ENCODE data around the gene SGMS1. TPM values are rescaled to one million over a fixed set of nuclear protein-coding genes. Genes with fewer than 3 reads are reported as not detected.

The SGMS1 gene
- total RNA-seq, 3 donors from 2014 or later (not counting 1 experiment from before 2014, with no cell fraction given) = 24.5 to 32.7 (median 30.4) TPM

DNA sequence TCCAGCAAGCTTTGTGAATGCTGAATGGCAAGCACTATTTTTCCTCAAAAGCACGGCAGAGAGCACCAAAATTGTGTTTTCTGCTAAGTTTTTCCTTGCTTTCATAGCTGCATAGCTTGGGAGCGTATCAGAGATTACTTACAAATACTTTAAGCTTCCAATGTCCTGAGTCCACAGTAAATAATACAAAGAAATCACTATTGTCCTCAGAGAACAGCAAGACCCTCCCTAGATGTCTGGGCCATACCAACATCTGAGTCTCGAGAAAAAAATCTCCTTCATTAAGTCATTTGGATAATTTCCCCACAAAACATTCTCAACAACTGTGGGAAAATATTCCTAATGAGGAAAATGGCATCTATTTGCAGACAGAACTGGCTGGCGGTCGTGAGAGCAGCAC lies 41.7 kb downstream of the SGMS1 start:
- WGBS (ENCODE audit: insufficient coverage) = 92% methylated on average over 5 of the region's 5 CpGs
- no peak overlapping the region for H3K4me3 Mint-ChIP-seq
- TF ChIP-seq, protein P1, sequence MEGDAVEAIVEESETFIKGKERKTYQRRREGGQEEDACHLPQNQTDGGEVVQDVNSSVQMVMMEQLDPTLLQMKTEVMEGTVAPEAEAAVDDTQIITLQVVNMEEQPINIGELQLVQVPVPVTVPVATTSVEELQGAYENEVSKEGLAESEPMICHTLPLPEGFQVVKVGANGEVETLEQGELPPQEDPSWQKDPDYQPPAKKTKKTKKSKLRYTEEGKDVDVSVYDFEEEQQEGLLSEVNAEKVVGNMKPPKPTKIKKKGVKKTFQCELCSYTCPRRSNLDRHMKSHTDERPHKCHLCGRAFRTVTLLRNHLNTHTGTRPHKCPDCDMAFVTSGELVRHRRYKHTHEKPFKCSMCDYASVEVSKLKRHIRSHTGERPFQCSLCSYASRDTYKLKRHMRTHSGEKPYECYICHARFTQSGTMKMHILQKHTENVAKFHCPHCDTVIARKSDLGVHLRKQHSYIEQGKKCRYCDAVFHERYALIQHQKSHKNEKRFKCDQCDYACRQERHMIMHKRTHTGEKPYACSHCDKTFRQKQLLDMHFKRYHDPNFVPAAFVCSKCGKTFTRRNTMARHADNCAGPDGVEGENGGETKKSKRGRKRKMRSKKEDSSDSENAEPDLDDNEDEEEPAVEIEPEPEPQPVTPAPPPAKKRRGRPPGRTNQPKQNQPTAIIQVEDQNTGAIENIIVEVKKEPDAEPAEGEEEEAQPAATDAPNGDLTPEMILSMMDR (IDR thresholded peaks at IDR 0.05) = no peak
- H3K9me3 Mint-ChIP-seq = no peaks in the 10 kb centered on the region
- no peak overlapping the region for H3K27ac ChIP-seq (ENCODE audit: low read length)
- ATAC-seq (no peak), DNase-seq (no peak)
- no peak overlapping the region for H3K27ac Mint-ChIP-seq
- no peaks in the 10 kb centered on the region for H3K36me3 Mint-ChIP-seq
- intact Hi-C loops (cut with micrococcal nuclease) = no loop called here
- H3K4me1 ChIP-seq (ENCODE audit: control insufficient read depth, insufficient read depth, low read length) = no peaks in the 10 kb centered on the region
- H3K27me3 ChIP-seq (ENCODE audit: control insufficient read depth, insufficient read depth, low read length) = no peaks in the 10 kb centered on the region
- H3K27me3 Mint-ChIP-seq (ENCODE audit: low read depth in 2 of 2) = no peaks in the 10 kb centered on the region
- H3K4me3 ChIP-seq (ENCODE audit: low read length) = no peak overlapping the region
- H3K4me1 Mint-ChIP-seq = peaks cover 45 to 49% of the 10 kb centered on the region in 2 donors
- no peaks in the 10 kb centered on the region for H3K9me3 ChIP-seq (ENCODE audit: control insufficient read depth, insufficient read depth, low read length)
- H3K36me3 ChIP-seq (ENCODE audit: control insufficient read depth, insufficient read depth, low read length) = peaks cover 4% of the 10 kb centered on the region

DNA sequence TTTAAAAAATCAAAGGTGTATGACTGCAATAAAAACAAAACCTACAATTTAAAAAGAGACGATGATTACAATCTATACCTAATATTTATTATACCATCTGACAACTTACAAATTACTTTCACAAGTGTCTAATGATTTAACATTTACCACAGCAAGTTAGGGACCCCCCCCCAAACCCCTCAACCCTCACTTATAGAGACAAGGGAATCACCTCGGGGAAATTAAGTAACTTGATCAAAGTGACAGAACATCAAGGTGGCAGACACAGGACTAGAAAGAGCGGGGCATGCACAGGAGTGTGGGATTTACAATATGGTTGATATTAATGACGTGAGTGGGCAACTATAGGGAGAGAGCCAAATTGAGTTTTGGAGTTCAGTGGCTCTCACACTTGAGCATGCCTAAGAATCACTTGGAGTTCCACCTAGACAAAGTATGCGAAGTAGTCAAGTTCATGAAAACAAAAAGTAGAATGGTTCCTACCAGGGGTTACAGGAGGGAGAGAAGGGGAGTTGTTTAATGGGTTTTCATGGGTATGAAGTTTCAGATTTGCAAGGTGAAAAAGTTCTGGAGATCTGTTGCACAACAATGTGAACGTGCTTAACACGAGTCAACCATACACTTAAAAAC lies 43.4 kb downstream of the SGMS1 start:
- ATAC-seq (no peak), DNase-seq (no peak)
- no peaks in the 10 kb centered on the region for H3K36me3 ChIP-seq (ENCODE audit: control insufficient read depth, insufficient read depth, low read length)
- no peaks in the 10 kb centered on the region for H3K9me3 Mint-ChIP-seq
- no peak overlapping the region for H3K27ac Mint-ChIP-seq
- H3K4me3 Mint-ChIP-seq = no peak overlapping the region
- H3K4me1 ChIP-seq (ENCODE audit: control insufficient read depth, insufficient read depth, low read length) = peaks cover 3% of the 10 kb centered on the region
- H3K9me3 ChIP-seq (ENCODE audit: control insufficient read depth, insufficient read depth, low read length) = no peaks in the 10 kb centered on the region
- WGBS (ENCODE audit: insufficient coverage) = 98% methylated on average over 5 of the region's 7 CpGs
- no peaks in the 10 kb centered on the region for H3K36me3 Mint-ChIP-seq
- peaks cover 50% of the 10 kb centered on the region in 2 donors for H3K4me1 Mint-ChIP-seq
- intact Hi-C loops (cut with micrococcal nuclease) = no loop called here
- no peak overlapping the region for H3K4me3 ChIP-seq (ENCODE audit: low read length)
- H3K27me3 ChIP-seq (ENCODE audit: control insufficient read depth, insufficient read depth, low read length) = no peaks in the 10 kb centered on the region
- TF ChIP-seq, protein P1 (IDR thresholded peaks at IDR 0.05) = no peak
- H3K27me3 Mint-ChIP-seq (ENCODE audit: low read depth in 2 of 2) = no peaks in the 10 kb centered on the region
- no peak overlapping the region for H3K27ac ChIP-seq (ENCODE audit: low read length)

DNA sequence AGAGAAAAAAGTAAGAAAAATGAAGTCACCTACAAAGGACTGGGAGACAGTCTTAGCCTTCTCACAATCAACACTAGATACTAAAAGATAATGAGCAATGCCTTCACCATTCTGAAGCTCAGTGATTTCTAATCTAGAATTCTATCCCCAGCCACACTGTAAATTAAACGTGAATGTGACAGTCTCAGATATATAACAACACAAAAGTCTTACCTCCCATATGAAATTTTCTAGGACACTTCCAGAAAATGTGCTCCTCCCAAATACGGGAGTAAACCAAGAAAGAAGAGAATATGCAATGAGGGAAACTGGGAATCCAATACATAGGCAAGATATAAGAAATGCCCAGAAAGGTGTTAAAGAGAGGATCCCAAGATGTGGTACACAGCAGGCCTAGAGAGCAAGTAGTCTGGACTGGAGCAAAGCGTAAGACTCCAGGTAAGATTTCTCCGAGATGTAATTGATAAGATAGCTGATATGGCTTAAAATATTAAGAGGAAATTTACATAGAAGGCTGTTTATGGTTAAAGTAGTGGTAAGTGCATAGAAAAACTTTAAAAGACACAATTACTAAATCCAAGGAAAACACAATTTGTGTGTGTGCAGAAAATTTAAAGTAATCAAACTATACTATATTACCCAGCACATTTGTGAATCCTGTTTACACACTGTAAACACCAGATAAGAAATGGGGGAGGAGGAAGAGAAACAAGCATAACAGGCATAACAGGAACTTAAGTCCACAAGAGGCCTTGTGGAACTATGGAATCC lies 44.1 kb downstream of the SGMS1 start:
- H3K36me3 ChIP-seq (ENCODE audit: control insufficient read depth, insufficient read depth, low read length) = no peaks in the 10 kb centered on the region
- Mint-ChIP-seq H3K36me3 (no peaks in the 10 kb centered on the region), H3K27ac (no peak overlapping the region), H3K9me3 (no peaks in the 10 kb centered on the region), H3K4me3 (no peak overlapping the region), H3K4me1 (peaks cover 46 to 50% of the 10 kb centered on the region in 2 donors), H3K27me3 (ENCODE audit: low read depth in 2 of 2) (no peaks in the 10 kb centered on the region)
- DNase-seq = no peak
- H3K27me3 ChIP-seq (ENCODE audit: control insufficient read depth, insufficient read depth, low read length) = no peaks in the 10 kb centered on the region
- H3K4me1 ChIP-seq (ENCODE audit: control insufficient read depth, insufficient read depth, low read length) = peaks cover 3% of the 10 kb centered on the region
- 90% methylated on average over 4 of the region's 4 CpGs for WGBS (ENCODE audit: insufficient coverage)
- no peak overlapping the region for H3K4me3 ChIP-seq (ENCODE audit: low read length)
- no peak for ATAC-seq
- TF ChIP-seq, protein P1 (IDR thresholded peaks at IDR 0.05) = no peak
- intact Hi-C loops (cut with micrococcal nuclease) = no loop called here
- H3K9me3 ChIP-seq (ENCODE audit: control insufficient read depth, insufficient read depth, low read length) = no peaks in the 10 kb centered on the region
- H3K27ac ChIP-seq (ENCODE audit: low read length) = no peak overlapping the region
